ENCODE results near the gene KCNMA1. TPM values are rescaled to one million over a fixed set of nuclear protein-coding genes. Genes with fewer than 3 reads are reported as not detected.
"Not testable (repeated sequence)": the region's sequence is repeated elsewhere in the genome, so short reads cannot be mapped to it uniquely, and the experiment has no call there.

Gene KCNMA1
- total and polyA plus RNA-seq, 4 donors, result 36.2 to 95.0 (median 54.3) TPM

- no peak for DNase-seq (ENCODE audit: low read depth in 4 of 6, low spot score in 6 of 6)
- H3K27me3 ChIP-seq (ENCODE audit: control insufficient read depth, insufficient read depth, low read length), result no peaks in the 10 kb centered on the region
- H3K36me3 ChIP-seq (ENCODE audit: control insufficient read depth, insufficient read depth, low read length), result no peaks in the 10 kb centered on the region
- H3K27ac ChIP-seq (ENCODE audit: low read depth, low read length), result no peak overlapping the region
- no peak overlapping the region for H3K4me3 ChIP-seq (ENCODE audit: low read depth, low read length)
- no peaks in the 10 kb centered on the region for H3K4me1 ChIP-seq (ENCODE audit: control insufficient read depth, insufficient read depth, low read length)
- H3K9me3 ChIP-seq (ENCODE audit: control insufficient read depth, insufficient read depth, low read length), result no peaks in the 10 kb centered on the region
- no CpG with 5 or more reads among the region's 1 CpG for WGBS (ENCODE audit: insufficient coverage)
Observed at GRCh38 chr10:77350711-77351119, 286.9 kb downstream of the KCNMA1 start.

- no CpG with 5 or more reads among the region's 1 CpG for WGBS (ENCODE audit: insufficient coverage)
- H3K27me3 ChIP-seq (ENCODE audit: control insufficient read depth, insufficient read depth, low read length), result no peaks in the 10 kb centered on the region
- no peaks in the 10 kb centered on the region for H3K4me1 ChIP-seq (ENCODE audit: control insufficient read depth, insufficient read depth, low read length)
- no peak overlapping the region for H3K4me3 ChIP-seq (ENCODE audit: low read depth, low read length)
- no peaks in the 10 kb centered on the region for H3K36me3 ChIP-seq (ENCODE audit: control insufficient read depth, insufficient read depth, low read length)
- no peak overlapping the region for H3K27ac ChIP-seq (ENCODE audit: low read depth, low read length)
- no peak for DNase-seq (ENCODE audit: low read depth in 4 of 6, low spot score in 6 of 6)
- no peaks in the 10 kb centered on the region for H3K9me3 ChIP-seq (ENCODE audit: control insufficient read depth, insufficient read depth, low read length)
Observed at GRCh38 chr10:77350134-77350533, 287.5 kb downstream of the KCNMA1 start.

- Histone ChIP-seq H3K27me3 (ENCODE audit: control insufficient read depth, insufficient read depth, low read length) (no peaks in the 10 kb centered on the region), H3K27ac (ENCODE audit: low read depth, low read length) (no peak overlapping the region), H3K4me3 (ENCODE audit: low read depth, low read length) (no peak overlapping the region), H3K4me1 (ENCODE audit: control insufficient read depth, insufficient read depth, low read length) (no peaks in the 10 kb centered on the region), H3K36me3 (ENCODE audit: control insufficient read depth, insufficient read depth, low read length) (no peaks in the 10 kb centered on the region), H3K9me3 (ENCODE audit: control insufficient read depth, insufficient read depth, low read length) (no peaks in the 10 kb centered on the region)
- 100% methylated on average over 1 of the region's 2 CpGs for WGBS (ENCODE audit: insufficient coverage)
- DNase-seq (ENCODE audit: low read depth in 4 of 6, low spot score in 6 of 6), result no peak
Observed at GRCh38 chr10:77349226-77349625, 288.4 kb downstream of the KCNMA1 start.

- Histone ChIP-seq H3K4me1 (ENCODE audit: control insufficient read depth, insufficient read depth, low read length) (no peaks in the 10 kb centered on the region), H3K9me3 (ENCODE audit: control insufficient read depth, insufficient read depth, low read length) (no peaks in the 10 kb centered on the region), H3K27ac (ENCODE audit: low read depth, low read length) (no peak overlapping the region), H3K4me3 (ENCODE audit: low read depth, low read length) (no peak overlapping the region), H3K36me3 (ENCODE audit: control insufficient read depth, insufficient read depth, low read length) (no peaks in the 10 kb centered on the region), H3K27me3 (ENCODE audit: control insufficient read depth, insufficient read depth, low read length) (no peaks in the 10 kb centered on the region)
- DNase-seq (ENCODE audit: low read depth in 4 of 6, low spot score in 6 of 6), result peak in 1 of 6 donors; percentile 17
- WGBS (ENCODE audit: insufficient coverage), result no CpG with 5 or more reads among the region's 2 CpGs
Observed at GRCh38 chr10:77348751-77349150, 288.9 kb downstream of the KCNMA1 start.

- H3K36me3 ChIP-seq (ENCODE audit: control insufficient read depth, insufficient read depth, low read length), result no peaks in the 10 kb centered on the region
- H3K4me3 ChIP-seq (ENCODE audit: low read depth, low read length), result no peak overlapping the region
- 94% methylated on average over 2 of the region's 6 CpGs for WGBS (ENCODE audit: insufficient coverage)
- no peak for DNase-seq (ENCODE audit: low read depth in 4 of 6, low spot score in 6 of 6)
- no peak overlapping the region for H3K27ac ChIP-seq (ENCODE audit: low read depth, low read length)
- no peaks in the 10 kb centered on the region for H3K27me3 ChIP-seq (ENCODE audit: control insufficient read depth, insufficient read depth, low read length)
- no peaks in the 10 kb centered on the region for H3K4me1 ChIP-seq (ENCODE audit: control insufficient read depth, insufficient read depth, low read length)
- H3K9me3 ChIP-seq (ENCODE audit: control insufficient read depth, insufficient read depth, low read length), result no peaks in the 10 kb centered on the region
Observed at GRCh38 chr10:77348082-77348481, 289.5 kb downstream of the KCNMA1 start.

- Histone ChIP-seq H3K36me3 (ENCODE audit: control insufficient read depth, insufficient read depth, low read length) (no peaks in the 10 kb centered on the region), H3K4me1 (ENCODE audit: control insufficient read depth, insufficient read depth, low read length) (no peaks in the 10 kb centered on the region), H3K4me3 (ENCODE audit: low read depth, low read length) (no peak overlapping the region), H3K27ac (ENCODE audit: low read depth, low read length) (no peak overlapping the region), H3K9me3 (ENCODE audit: control insufficient read depth, insufficient read depth, low read length) (no peaks in the 10 kb centered on the region), H3K27me3 (ENCODE audit: control insufficient read depth, insufficient read depth, low read length) (no peaks in the 10 kb centered on the region)
- DNase-seq (ENCODE audit: low read depth in 4 of 6, low spot score in 6 of 6), result no peak
- WGBS (ENCODE audit: insufficient coverage), result 100% methylated on average over 1 of the region's 2 CpGs
Observed at GRCh38 chr10:77347052-77347451, 290.6 kb downstream of the KCNMA1 start.

- Histone ChIP-seq H3K4me3 (ENCODE audit: low read depth, low read length) (no peak overlapping the region), H3K27ac (ENCODE audit: low read depth, low read length) (no peak overlapping the region), H3K4me1 (ENCODE audit: control insufficient read depth, insufficient read depth, low read length) (no peaks in the 10 kb centered on the region), H3K27me3 (ENCODE audit: control insufficient read depth, insufficient read depth, low read length) (no peaks in the 10 kb centered on the region), H3K36me3 (ENCODE audit: control insufficient read depth, insufficient read depth, low read length) (no peaks in the 10 kb centered on the region), H3K9me3 (ENCODE audit: control insufficient read depth, insufficient read depth, low read length) (peaks cover 2% of the 10 kb centered on the region)
- WGBS (ENCODE audit: insufficient coverage), result 80% methylated on average over 1 of the region's 3 CpGs
- DNase-seq (ENCODE audit: low read depth in 4 of 6, low spot score in 6 of 6), result no peak
Observed at GRCh38 chr10:77341055-77341454, 296.6 kb downstream of the KCNMA1 start.

GRCh38 chr10:77339872-77340271, 297.7 kb downstream of the KCNMA1 start:
- H3K4me3 ChIP-seq (ENCODE audit: low read depth, low read length); H3K36me3 ChIP-seq (ENCODE audit: control insufficient read depth, insufficient read depth, low read length); H3K27ac ChIP-seq (ENCODE audit: low read depth, low read length); H3K4me1 ChIP-seq (ENCODE audit: control insufficient read depth, insufficient read depth, low read length); DNase-seq (ENCODE audit: low read depth in 4 of 6, low spot score in 6 of 6); H3K9me3 ChIP-seq (ENCODE audit: control insufficient read depth, insufficient read depth, low read length); H3K27me3 ChIP-seq (ENCODE audit: control insufficient read depth, insufficient read depth, low read length): not testable (repeated sequence)

- 88% methylated on average over 1 of the region's 1 CpG for WGBS (ENCODE audit: insufficient coverage)
- no peak overlapping the region for H3K4me3 ChIP-seq (ENCODE audit: low read depth, low read length)
- no peaks in the 10 kb centered on the region for H3K27me3 ChIP-seq (ENCODE audit: control insufficient read depth, insufficient read depth, low read length)
- peaks cover 2% of the 10 kb centered on the region for H3K9me3 ChIP-seq (ENCODE audit: control insufficient read depth, insufficient read depth, low read length)
- no peak overlapping the region for H3K27ac ChIP-seq (ENCODE audit: low read depth, low read length)
- DNase-seq (ENCODE audit: low read depth in 4 of 6, low spot score in 6 of 6), result peak in 2 of 6 donors; percentile 15 to 55
- H3K4me1 ChIP-seq (ENCODE audit: control insufficient read depth, insufficient read depth, low read length), result no peaks in the 10 kb centered on the region
- H3K36me3 ChIP-seq (ENCODE audit: control insufficient read depth, insufficient read depth, low read length), result no peaks in the 10 kb centered on the region
Observed at GRCh38 chr10:77339166-77339565, 298.4 kb downstream of the KCNMA1 start.

GRCh38 chr10:77338143-77338542, 299.5 kb downstream of the KCNMA1 start:
- WGBS (ENCODE audit: insufficient coverage), result 78% methylated on average over 3 of the region's 4 CpGs
- Histone ChIP-seq H3K4me1 (ENCODE audit: control insufficient read depth, insufficient read depth, low read length) (no peaks in the 10 kb centered on the region), H3K27me3 (ENCODE audit: control insufficient read depth, insufficient read depth, low read length) (no peaks in the 10 kb centered on the region), H3K36me3 (ENCODE audit: control insufficient read depth, insufficient read depth, low read length) (no peaks in the 10 kb centered on the region), H3K27ac (ENCODE audit: low read depth, low read length) (no peak overlapping the region), H3K4me3 (ENCODE audit: low read depth, low read length) (no peak overlapping the region), H3K9me3 (ENCODE audit: control insufficient read depth, insufficient read depth, low read length) (peaks cover 2% of the 10 kb centered on the region)
- peak in 1 of 6 donors; percentile 45 for DNase-seq (ENCODE audit: low read depth in 4 of 6, low spot score in 6 of 6)

Data from spinal cord (tissue), 10 donors.